HepG2 (cell line): ENCODE data around the gene LYRM7. TPM values are rescaled to one million over a fixed set of nuclear protein-coding genes. Genes with fewer than 3 reads are reported as not detected.

Experiments
- ATAC-seq: fragments of 200-7000 bp; cut with Tn5 transposase; 3 replicates; pipeline ENCODE4 v1.9.1; 2020; ENCODE audit warnings: mild to moderate bottlenecking, moderate library complexity
- BruUV-seq: library from RNA; stranded (reverse); fragments of 400-500 nt; replicated peaks from 2 replicates; lab custom pipeline; 2021; lab: Mats Ljungman, UMichigan
- CTCF ChIA-PET: fragments of 300-600 bp; formaldehyde crosslinking; extraction: SDS; loops from one replicate; lab custom pipeline; 2021; ENCODE audit warnings: low total read pairs, inconsistent platforms, low intra/inter-chr PET ratio; lab: Yijun Ruan, JAX
- POLR2A ChIA-PET: fragments of 350-600 bp; sonication (Branson Sonifier 250); formaldehyde crosslinking; loops from one replicate; lab custom pipeline; 2020; ENCODE audit warnings: antibody characterized with exemption, inconsistent platforms; lab: Yijun Ruan, JAX
- DNase-seq: peaks from one replicate; pipeline ENCODE4 v3.0.0-alpha.2; 2015; ENCODE audit warnings: low spot score
- FAIRE-seq: peaks from 3 replicates; lab custom pipeline; 2011; peaks lifted over from hg19 to GRCh38; lab: Jason Lieb, UNC
- H2AFZ ChIP-seq: one replicate; pipeline ENCODE4 v1.6.1; 2011; ENCODE audit warnings: low read length, inconsistent platforms
- H3K27ac ChIP-seq: fragments of 300-600 bp; 3 replicates; pipeline ENCODE4 v1.8.0; 2011; ENCODE audit warnings: mixed run types, mild to moderate bottlenecking, mixed read lengths, low read length, inconsistent platforms; ENCODE audit not compliant: insufficient read depth; ENCODE audit errors: extremely low read length
- H3K27me3 ChIP-seq, 2 experiments: fragments of 200-600 bp in 1 of 2; 2 replicates in 1 of 2; 3 replicates in 1 of 2; pipeline versions ENCODE4 v1.6.0 to v1.8.0; 2011; ENCODE audit warnings: low read length in 2 of 2, mild to moderate bottlenecking in 2 of 2, moderate library complexity in 2 of 2, inconsistent platforms in 1 of 2; ENCODE audit not compliant: insufficient read depth in 2 of 2, control insufficient read depth in 1 of 2
- H3K36me3 ChIP-seq, 2 experiments: fragments of 200-600 bp in 1 of 2; replicated peaks in 1 of 2; 2 replicates in 1 of 2; 3 replicates in 1 of 2; pipeline versions ENCODE4 v1.5.1 to v1.8.0; 2011; ENCODE audit warnings: low read length in 2 of 2, inconsistent platforms in 1 of 2; ENCODE audit not compliant: insufficient read depth in 2 of 2, control insufficient read depth in 1 of 2
- H3K4me1 ChIP-seq: 2 replicates; pipeline ENCODE4 v1.5.1; 2012; ENCODE audit warnings: low read length, inconsistent platforms; ENCODE audit not compliant: insufficient read depth
- H3K4me2 ChIP-seq: 2 replicates; pipeline ENCODE4 v1.6.0; 2011; ENCODE audit warnings: low read depth, low read length, inconsistent platforms
- H3K4me3 ChIP-seq, 3 experiments: fragments of 200-600 bp in 1 of 3; sonication (generic), shearing (Covaris generic) in 1 of 3; replicated peaks in 1 of 3; 2 replicates each; pipeline ENCODE4 v1.5.1; 2011 to 2016; ENCODE audit warnings: low read length in 3 of 3, inconsistent platforms in 2 of 3, low read depth in 2 of 3, mild to moderate bottlenecking in 2 of 3, control low read depth in 1 of 3, mixed read lengths in 1 of 3; ENCODE audit not compliant: insufficient read depth in 1 of 3
- H3K79me2 ChIP-seq: one replicate; pipeline ENCODE4 v1.6.1; 2011; ENCODE audit warnings: low read length, inconsistent platforms; ENCODE audit not compliant: insufficient read depth
- H3K9ac ChIP-seq: 2 replicates; pipeline ENCODE4 v1.6.0; 2011; ENCODE audit warnings: mild to moderate bottlenecking, low read depth, low read length, inconsistent platforms; ENCODE audit not compliant: insufficient read depth
- H3K9me3 ChIP-seq: 2 replicates; pipeline ENCODE4 v1.5.1; 2012; ENCODE audit warnings: mild to moderate bottlenecking, low read length
- H4K20me1 ChIP-seq: 2 replicates; pipeline ENCODE4 v1.6.0; 2011; ENCODE audit warnings: inconsistent platforms, mild to moderate bottlenecking, low read length, moderate library complexity; ENCODE audit not compliant: insufficient read depth
- ATRX ChIP-seq: sonication (generic); formaldehyde crosslinking; IDR thresholded peaks from 2 replicates; pipeline ENCODE4 v1.4.0; 2020; ENCODE audit warnings: missing genetic modification reagents, borderline replicate concordance
- GMEB1 ChIP-seq: sonication (generic); formaldehyde crosslinking; IDR thresholded peaks from 2 replicates; pipeline ENCODE4 v1.5.1; 2020; ENCODE audit warnings: missing genetic modification reagents, mild to moderate bottlenecking, borderline replicate concordance
- IKZF1 ChIP-seq: fragments of 450-650 bp; IDR thresholded peaks from 2 replicates; pipeline ENCODE4 v1.7.1; 2016
- KDM6A ChIP-seq: IDR thresholded peaks from 2 replicates; pipeline ENCODE4 v1.6.1; 2016; ENCODE audit warnings: low read depth
- NFE2L2 ChIP-seq: fragments of 150-350 bp; IDR thresholded peaks from 2 replicates; pipeline ENCODE4 v1.6.1; 2014; ENCODE audit warnings: low read length
- NFYB ChIP-seq: sonication (generic); formaldehyde crosslinking; IDR thresholded peaks from 2 replicates; pipeline ENCODE4 v1.4.0; 2020; ENCODE audit warnings: missing genetic modification reagents
- PREB ChIP-seq: sonication (generic); formaldehyde crosslinking; IDR thresholded peaks from 2 replicates; pipeline ENCODE4 v1.4.0; 2020; ENCODE audit warnings: missing genetic modification reagents
- RFX1 ChIP-seq: fragments of 450-650 bp; IDR thresholded peaks from 2 replicates; pipeline ENCODE4 v1.6.1; 2017
- ZC3H13 ChIP-seq: sonication (generic); formaldehyde crosslinking; IDR thresholded peaks from 2 replicates; pipeline ENCODE4 v1.8.1; 2023; ENCODE audit warnings: mild to moderate bottlenecking, missing genetic modification reagents, moderate library complexity
- ZMYM4 ChIP-seq: sonication (generic); formaldehyde crosslinking; IDR thresholded peaks from 2 replicates; pipeline ENCODE4 v1.8.1; 2023; ENCODE audit warnings: mild to moderate bottlenecking, missing genetic modification reagents
- ZNF382 ChIP-seq: sonication (generic); formaldehyde crosslinking; IDR thresholded peaks from 2 replicates; pipeline ENCODE4 v1.5.0; 2020; ENCODE audit warnings: missing genetic modification reagents, mild to moderate bottlenecking, borderline replicate concordance
- ZNF547 ChIP-seq: sonication (generic); formaldehyde crosslinking; IDR thresholded peaks from 2 replicates; pipeline ENCODE4 v1.5.1; 2020; ENCODE audit warnings: mild to moderate bottlenecking, missing genetic modification reagents
- ZNF660 ChIP-seq: sonication (generic); formaldehyde crosslinking; IDR thresholded peaks from 2 replicates; pipeline ENCODE4 v1.5.1; 2020; ENCODE audit warnings: mild to moderate bottlenecking, low read depth, missing genetic modification reagents, borderline replicate concordance
- WGBS: methylation state at CpG from one replicate; pipeline ENCODE4 v1.1.6; 2017; ENCODE audit warnings: low lambda C conversion rate; 5-methylcytosine and 5-hydroxymethylcytosine counted together
- in situ Hi-C: cut with HindIII; loops from 2 replicates; pipeline ENCODE4 v1.10.0; 2017; ENCODE audit warnings: low pct_unique_long_range_greater_than_20kb; ENCODE audit not compliant: extremely low pct_ligation_motif_present
- intact Hi-C: fragments of 100-400 bp; cut with micrococcal nuclease; formaldehyde crosslinking; loops from one replicate; pipeline ENCODE4 v1.10.0; 2022; ENCODE audit not compliant: unreplicated experiment
- polyA plus RNA-seq, 8 experiments: library from polyadenylated mRNA; depleted of rRNA in 3 of 8; stranded (reverse) in 7 of 8; unstranded in 1 of 8; fragments of >200 nt; fragmentation: Illumina TruSeq in 4 of 8; extraction: Trizol in 4 of 8; gene quantifications; 2 replicates each; pipeline versions ENCODE4 v1.2.1 to v1.2.3, GENCODE V29; 2011 to 2016; ENCODE audit warnings: low read depth in 4 of 8, missing spikeins in 1 of 8, mixed read lengths in 1 of 8; ENCODE audit not compliant: insufficient read depth in 1 of 8
- total RNA-seq, 5 experiments: library from RNA; depleted of rRNA; stranded (reverse); fragments of >200 nt; fragmentation: Illumina TruSeq; extraction: Trizol; gene quantifications; 2 replicates each; pipeline ENCODE4 v1.2.3, GENCODE V29; 2016; ENCODE audit warnings: low read depth in 1 of 5

Gene LYRM7
- total and polyA plus RNA-seq, 2 of the 13 experiments (the other 11 are each of a cell fraction or from before 2014, with no cell fraction given), result 3.0 to 5.5 TPM

- POLR2A ChIA-PET, result no interaction called here
- H3K27ac ChIP-seq, result no peak overlapping the region
- no TSS peak for BruUV-seq
Observed at GRCh38 chr5:131210151-131210510, 39.4 kb downstream of the LYRM7 start.

GRCh38 chr5:131211669-131212068 is 40.9 kb downstream of the LYRM7 start:
- Histone ChIP-seq H3K9me3 (no peaks in the 10 kb centered on the region), H2AFZ (no peak overlapping the region), H3K4me2 (no peak overlapping the region), H3K4me3 (no peak overlapping the region), H3K9ac (no peak overlapping the region), H3K36me3 (no peaks in the 10 kb centered on the region), H3K27me3 (no peaks in the 10 kb centered on the region; a peak in 1 of 5 replicates), H3K27ac (no peak overlapping the region), H3K79me2 (no peaks in the 10 kb centered on the region), H4K20me1 (no peaks in the 10 kb centered on the region), H3K4me1 (no peaks in the 10 kb centered on the region)
- no peak for TF ChIP-seq ATRX (CRISPR knock-in tag)
- no peak for TF ChIP-seq ZNF660 (CRISPR knock-in tag)
- TF ChIP-seq ZNF547 (CRISPR knock-in tag), result no peak
- no peak for TF ChIP-seq PREB
- TF ChIP-seq RFX1, result no peak
- no peak for TF ChIP-seq NFYB (CRISPR knock-in tag)
- TF ChIP-seq ZNF382, result no peak
- TF ChIP-seq KDM6A, result no peak
- no peak for TF ChIP-seq NFE2L2
- TF ChIP-seq IKZF1, result no peak
- 71% methylated on average over 5 of the region's 5 CpGs for WGBS
- CTCF ChIA-PET, result no interaction called here
- intact Hi-C loops, result no loop called here
- no peak for DNase-seq
- no peak for FAIRE-seq
- no peak for ATAC-seq
- in situ Hi-C loops, result no loop called here
- POLR2A ChIA-PET, result no interaction called here
- BruUV-seq, result no TSS peak

More at GRCh38 chr5:131210151-131210510, 39.4 kb downstream of the LYRM7 start:
- in situ Hi-C loops (no loop called here), intact Hi-C loops (no loop called here)
- CTCF ChIA-PET, result no interaction called here
- DNase-seq, result no peak
- Histone ChIP-seq H3K4me1 (no peaks in the 10 kb centered on the region), H2AFZ (no peak overlapping the region), H3K36me3 (no peaks in the 10 kb centered on the region), H3K9me3 (no peaks in the 10 kb centered on the region), H3K79me2 (no peaks in the 10 kb centered on the region), H3K4me2 (no peak overlapping the region), H4K20me1 (no peaks in the 10 kb centered on the region), H3K4me3 (no peak overlapping the region), H3K9ac (no peak overlapping the region), H3K27me3 (no peaks in the 10 kb centered on the region; a peak in 1 of 5 replicates)
- ATAC-seq, result no peak
- no peak for FAIRE-seq
- TF ChIP-seq ZC3H13 (CRISPR knock-in tag) (no peak), ATRX (CRISPR knock-in tag) (no peak), GMEB1 (no peak), ZMYM4 (no peak)
- TF ChIP-seq, all 625 proteins: peak for 0
